Measurements from ENCODE around the gene SLC30A5.
A peak's percentile ranks its signal among the peaks of the same experiment; 100 is the strongest.

SLC30A5 gene

GRCh38 chr5:69156456-69156855 lies 62.6 kb downstream of the SLC30A5 start:
- no peaks in the 10 kb centered on the region for H3K9me3 ChIP-seq (ENCODE audit: control insufficient read depth in 1 of 2, low read length in 2 of 2)
- no peaks in the 10 kb centered on the region for H3K36me3 ChIP-seq (ENCODE audit: control insufficient read depth in 1 of 2, insufficient read depth in 2 of 2, low read length in 2 of 2)
- no peaks in the 10 kb centered on the region for H3K27me3 ChIP-seq (ENCODE audit: control insufficient read depth in 1 of 2, insufficient read depth in 2 of 2, low read length in 2 of 2)
- no peak overlapping the region for H3K27ac ChIP-seq (ENCODE audit: low read depth, low read length)
- no peak overlapping the region for H3K9ac ChIP-seq (ENCODE audit: low read depth in 1 of 2, low read length in 2 of 2)
- no peak overlapping the region for H3K4me3 ChIP-seq (ENCODE audit: low read depth in 1 of 2, low read length in 2 of 2)
- no peaks in the 10 kb centered on the region for H3K4me1 ChIP-seq (ENCODE audit: control insufficient read depth in 1 of 2, insufficient read depth in 2 of 2, low read length in 2 of 2)

- H3K27ac ChIP-seq (ENCODE audit: low read depth, low read length), result no peak overlapping the region
Observed at GRCh38 chr5:69158039-69158438, 64.2 kb downstream of the SLC30A5 start.

GRCh38 chr5:69160651-69161050 lies 66.8 kb downstream of the SLC30A5 start:
- H3K4me1 ChIP-seq (ENCODE audit: control insufficient read depth in 1 of 2, insufficient read depth in 2 of 2, low read length in 2 of 2), result no peaks in the 10 kb centered on the region
- no peak overlapping the region for H3K4me3 ChIP-seq (ENCODE audit: low read depth in 1 of 2, low read length in 2 of 2)
- no peaks in the 10 kb centered on the region for H3K9me3 ChIP-seq (ENCODE audit: control insufficient read depth in 1 of 2, low read length in 2 of 2)
- H3K36me3 ChIP-seq (ENCODE audit: control insufficient read depth in 1 of 2, insufficient read depth in 2 of 2, low read length in 2 of 2), result no peaks in the 10 kb centered on the region
- H3K27me3 ChIP-seq (ENCODE audit: control insufficient read depth in 1 of 2, insufficient read depth in 2 of 2, low read length in 2 of 2), result no peaks in the 10 kb centered on the region
- H3K9ac ChIP-seq (ENCODE audit: low read depth in 1 of 2, low read length in 2 of 2), result no peak overlapping the region
- no peak overlapping the region for H3K27ac ChIP-seq (ENCODE audit: low read depth, low read length)

More at GRCh38 chr5:69158039-69158438, 64.2 kb downstream of the SLC30A5 start:
- H3K4me3 ChIP-seq (ENCODE audit: low read depth in 1 of 2, low read length in 2 of 2), result no peak overlapping the region
- no peaks in the 10 kb centered on the region for H3K4me1 ChIP-seq (ENCODE audit: control insufficient read depth in 1 of 2, insufficient read depth in 2 of 2, low read length in 2 of 2)
- H3K9me3 ChIP-seq (ENCODE audit: control insufficient read depth in 1 of 2, low read length in 2 of 2), result no peaks in the 10 kb centered on the region
- H3K36me3 ChIP-seq (ENCODE audit: control insufficient read depth in 1 of 2, insufficient read depth in 2 of 2, low read length in 2 of 2), result no peaks in the 10 kb centered on the region
- H3K27me3 ChIP-seq (ENCODE audit: control insufficient read depth in 1 of 2, insufficient read depth in 2 of 2, low read length in 2 of 2), result no peaks in the 10 kb centered on the region
- no peak overlapping the region for H3K9ac ChIP-seq (ENCODE audit: low read depth in 1 of 2, low read length in 2 of 2)

DNA sequence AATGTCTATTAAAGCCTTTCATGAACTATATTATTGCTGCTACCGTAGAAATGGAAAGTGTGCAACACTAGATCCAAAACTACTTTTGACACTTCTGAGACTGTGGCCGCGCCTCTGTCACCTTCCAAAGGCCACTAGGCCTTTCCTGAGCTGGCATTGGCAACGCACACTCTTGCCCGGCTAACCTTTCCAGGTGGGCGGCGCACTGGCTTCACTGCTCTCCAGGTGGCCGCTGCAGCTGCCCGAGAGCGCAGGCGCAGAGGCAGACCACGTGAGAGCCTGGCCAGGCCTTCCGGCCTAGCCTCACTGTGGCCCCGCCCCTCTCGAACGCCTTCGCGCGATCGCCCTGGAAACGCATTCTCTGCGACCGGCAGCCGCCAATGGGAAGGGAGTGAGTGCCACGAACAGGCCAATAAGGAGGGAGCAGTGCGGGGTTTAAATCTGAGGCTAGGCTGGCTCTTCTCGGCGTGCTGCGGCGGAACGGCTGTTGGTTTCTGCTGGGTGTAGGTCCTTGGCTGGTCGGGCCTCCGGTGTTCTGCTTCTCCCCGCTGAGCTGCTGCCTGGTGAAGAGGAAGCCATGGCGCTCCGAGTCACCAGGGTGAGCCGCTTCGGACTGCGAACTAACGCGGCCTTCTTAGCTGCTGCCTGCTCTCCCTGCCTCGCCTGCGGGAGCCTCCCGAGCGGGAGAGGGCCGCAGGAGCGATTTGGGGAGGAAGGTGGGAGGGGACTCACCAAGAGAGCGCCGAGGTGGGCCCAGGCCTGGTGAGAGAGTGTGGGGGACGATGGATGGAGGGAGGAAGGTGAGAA lies 73.1 kb downstream of the SLC30A5 start, which contains the start of gene CCNB1:
Gene CCNB1 (plus strand): TSS at position 465 of the 807 bp plus-strand sequence. CDS start 113 bp downstream, at position 578.
- H3K9me3 ChIP-seq (ENCODE audit: control insufficient read depth in 1 of 2, low read length in 2 of 2), result no peaks in the 10 kb centered on the region
- peak within 1 kb of the TSS; percentile 59 to 85 for H3K9ac ChIP-seq (ENCODE audit: low read depth in 1 of 2, low read length in 2 of 2)
- peak within 1 kb of the TSS; percentile 81 to 91 for H3K4me3 ChIP-seq (ENCODE audit: low read depth in 1 of 2, low read length in 2 of 2)
- H3K36me3 ChIP-seq (ENCODE audit: control insufficient read depth in 1 of 2, insufficient read depth in 2 of 2, low read length in 2 of 2), result peaks cover 0 to 2% of the 10 kb centered on the region in 2 donors
- no peaks in the 10 kb centered on the region for H3K27me3 ChIP-seq (ENCODE audit: control insufficient read depth in 1 of 2, insufficient read depth in 2 of 2, low read length in 2 of 2)
- H3K27ac ChIP-seq (ENCODE audit: low read depth, low read length), result no peak within 1 kb of the TSS
- peaks cover 16 to 18% of the 10 kb centered on the region in 2 donors for H3K4me1 ChIP-seq (ENCODE audit: control insufficient read depth in 1 of 2, insufficient read depth in 2 of 2, low read length in 2 of 2)

DNA sequence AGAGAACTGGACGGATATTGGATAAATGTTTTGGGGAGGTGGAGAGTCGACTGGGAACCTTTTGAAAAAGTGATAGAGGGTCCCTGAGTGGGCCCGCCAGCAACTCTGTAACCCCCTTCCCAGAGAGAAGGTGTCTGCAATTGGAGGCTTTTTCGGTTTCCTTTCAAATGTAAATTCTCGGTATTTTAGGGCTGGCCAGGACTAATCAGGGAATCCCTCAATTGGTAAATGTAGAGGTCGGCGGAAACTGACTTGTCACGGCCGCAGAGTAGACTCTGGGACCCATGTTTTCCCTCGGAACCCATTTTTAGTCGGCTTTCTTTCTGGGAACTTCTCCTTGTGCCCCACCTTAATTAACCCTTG lies 73.7 kb downstream of the SLC30A5 start:
- H3K9me3 ChIP-seq (ENCODE audit: control insufficient read depth in 1 of 2, low read length in 2 of 2), result no peaks in the 10 kb centered on the region
- peak overlapping the region; percentile 81 to 91 for H3K4me3 ChIP-seq (ENCODE audit: low read depth in 1 of 2, low read length in 2 of 2)
- H3K36me3 ChIP-seq (ENCODE audit: control insufficient read depth in 1 of 2, insufficient read depth in 2 of 2, low read length in 2 of 2), result peaks cover 0 to 2% of the 10 kb centered on the region in 2 donors
- H3K27ac ChIP-seq (ENCODE audit: low read depth, low read length), result no peak overlapping the region
- no peaks in the 10 kb centered on the region for H3K27me3 ChIP-seq (ENCODE audit: control insufficient read depth in 1 of 2, insufficient read depth in 2 of 2, low read length in 2 of 2)
- peaks cover 16 to 18% of the 10 kb centered on the region in 2 donors for H3K4me1 ChIP-seq (ENCODE audit: control insufficient read depth in 1 of 2, insufficient read depth in 2 of 2, low read length in 2 of 2)
- H3K9ac ChIP-seq (ENCODE audit: low read depth in 1 of 2, low read length in 2 of 2), result peak overlapping the region; percentile 59 to 85

DNA sequence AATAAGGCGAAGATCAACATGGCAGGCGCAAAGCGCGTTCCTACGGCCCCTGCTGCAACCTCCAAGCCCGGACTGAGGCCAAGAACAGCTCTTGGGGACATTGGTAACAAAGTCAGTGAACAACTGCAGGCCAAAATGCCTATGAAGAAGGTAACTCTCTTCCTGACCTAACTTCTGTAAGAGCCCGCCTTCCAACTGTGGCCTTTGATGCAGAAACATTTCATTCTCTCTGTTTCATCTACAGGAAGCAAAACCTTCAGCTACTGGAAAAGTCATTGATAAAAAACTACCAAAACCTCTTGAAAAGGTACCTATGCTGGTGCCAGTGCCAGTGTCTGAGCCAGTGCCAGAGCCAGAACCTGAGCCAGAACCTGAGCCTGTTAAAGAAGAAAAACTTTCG lies 74.1 kb downstream of the SLC30A5 start:
- peak overlapping the region; percentile 59 to 85 for H3K9ac ChIP-seq (ENCODE audit: low read depth in 1 of 2, low read length in 2 of 2)
- no peaks in the 10 kb centered on the region for H3K9me3 ChIP-seq (ENCODE audit: control insufficient read depth in 1 of 2, low read length in 2 of 2)
- H3K4me1 ChIP-seq (ENCODE audit: control insufficient read depth in 1 of 2, insufficient read depth in 2 of 2, low read length in 2 of 2), result peaks cover 16 to 18% of the 10 kb centered on the region in 2 donors
- no peak overlapping the region for H3K27ac ChIP-seq (ENCODE audit: low read depth, low read length)
- H3K27me3 ChIP-seq (ENCODE audit: control insufficient read depth in 1 of 2, insufficient read depth in 2 of 2, low read length in 2 of 2), result no peaks in the 10 kb centered on the region
- peaks cover 0 to 3% of the 10 kb centered on the region in 2 donors for H3K36me3 ChIP-seq (ENCODE audit: control insufficient read depth in 1 of 2, insufficient read depth in 2 of 2, low read length in 2 of 2)
- H3K4me3 ChIP-seq (ENCODE audit: low read depth in 1 of 2, low read length in 2 of 2), result peak overlapping the region; percentile 81 to 91

DNA sequence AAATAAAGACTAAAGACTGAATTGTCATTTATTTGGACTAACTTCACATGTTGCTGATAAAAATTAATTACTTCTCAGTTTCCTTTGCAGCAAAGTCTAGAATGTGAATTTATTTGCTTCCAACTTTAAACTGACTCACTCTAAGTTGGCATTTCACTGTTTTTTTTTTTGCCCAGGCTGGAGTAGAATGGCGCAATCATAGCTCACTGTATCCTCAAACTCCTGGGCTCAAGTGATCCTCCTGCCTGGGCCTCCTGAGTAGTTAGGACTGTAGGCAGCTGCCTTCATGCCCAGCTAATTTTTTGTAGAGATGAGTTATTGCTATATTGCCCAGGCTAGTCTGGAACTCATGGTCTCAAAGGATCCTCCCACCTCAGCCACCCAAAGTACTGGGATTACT lies 76.7 kb downstream of the SLC30A5 start:
- H3K4me3 ChIP-seq (ENCODE audit: low read depth in 1 of 2, low read length in 2 of 2), result no peak overlapping the region
- H3K27ac ChIP-seq (ENCODE audit: low read depth, low read length), result no peak overlapping the region
- no peaks in the 10 kb centered on the region for H3K9me3 ChIP-seq (ENCODE audit: control insufficient read depth in 1 of 2, low read length in 2 of 2)
- H3K9ac ChIP-seq (ENCODE audit: low read depth in 1 of 2, low read length in 2 of 2), result no peak overlapping the region
- no peaks in the 10 kb centered on the region for H3K27me3 ChIP-seq (ENCODE audit: control insufficient read depth in 1 of 2, insufficient read depth in 2 of 2, low read length in 2 of 2)
- H3K4me1 ChIP-seq (ENCODE audit: control insufficient read depth in 1 of 2, insufficient read depth in 2 of 2, low read length in 2 of 2), result peaks cover 16 to 18% of the 10 kb centered on the region in 2 donors
- peaks cover 6 to 26% of the 10 kb centered on the region in 2 donors for H3K36me3 ChIP-seq (ENCODE audit: control insufficient read depth in 1 of 2, insufficient read depth in 2 of 2, low read length in 2 of 2)

GRCh38 chr5:69170969-69171368 lies 77.2 kb downstream of the SLC30A5 start:
- no peak overlapping the region for H3K4me3 ChIP-seq (ENCODE audit: low read depth in 1 of 2, low read length in 2 of 2)
- peaks cover 6 to 26% of the 10 kb centered on the region in 2 donors for H3K36me3 ChIP-seq (ENCODE audit: control insufficient read depth in 1 of 2, insufficient read depth in 2 of 2, low read length in 2 of 2)
- no peak overlapping the region for H3K9ac ChIP-seq (ENCODE audit: low read depth in 1 of 2, low read length in 2 of 2)
- no peaks in the 10 kb centered on the region for H3K9me3 ChIP-seq (ENCODE audit: control insufficient read depth in 1 of 2, low read length in 2 of 2)
- no peaks in the 10 kb centered on the region for H3K27me3 ChIP-seq (ENCODE audit: control insufficient read depth in 1 of 2, insufficient read depth in 2 of 2, low read length in 2 of 2)
- no peak overlapping the region for H3K27ac ChIP-seq (ENCODE audit: low read depth, low read length)
- H3K4me1 ChIP-seq (ENCODE audit: control insufficient read depth in 1 of 2, insufficient read depth in 2 of 2, low read length in 2 of 2), result peaks cover 16 to 18% of the 10 kb centered on the region in 2 donors
